GM12874 (cell line): ENCODE results near the gene SCAF4.

ENCODE experiments used
- CTCF ChIP-seq: IDR thresholded peaks from 2 replicates; pipeline ENCODE4 v1.5.1; 2011; ENCODE audit warnings: low read depth, mild to moderate bottlenecking, control low read depth, low read length, moderate library complexity; ENCODE audit not compliant: insufficient read depth

The SCAF4 gene

GRCh38 chr21:31716106-31716505 is 15.8 kb downstream of the SCAF4 start:
- no peak for TF ChIP-seq CTCF

GRCh38 chr21:31714741-31715365 is 17.1 kb downstream of the SCAF4 start:
- TF ChIP-seq CTCF: no peak

GRCh38 chr21:31713973-31714740 is 17.8 kb downstream of the SCAF4 start:
- TF ChIP-seq CTCF: no peak

GRCh38 chr21:31713115-31713514 is 18.8 kb downstream of the SCAF4 start:
- no peak for TF ChIP-seq CTCF

- TF ChIP-seq CTCF: no peak
These were observed 20.1 kb downstream of the SCAF4 start for GRCh38 chr21:31711745-31712285.

GRCh38 chr21:31711326-31711725 is 20.6 kb downstream of the SCAF4 start:
- no peak for TF ChIP-seq CTCF

- TF ChIP-seq CTCF: no peak
These were observed 21.3 kb downstream of the SCAF4 start for GRCh38 chr21:31710586-31710985.
